ENCODE measurements around the gene MITF.
"Not testable (repeated sequence)": the region's sequence is repeated elsewhere in the genome, so short reads cannot be mapped to it uniquely, and the experiment has no call there.

MITF gene

GRCh38 chr3:69872783-69873378 lies 133.6 kb downstream of the MITF start:
- DNase-seq (ENCODE audit: low read depth, low spot score), result no peak

GRCh38 chr3:69876073-69876472 lies 136.8 kb downstream of the MITF start:
- DNase-seq (ENCODE audit: low read depth, low spot score), result no peak

GRCh38 chr3:69878254-69878653 lies 139.0 kb downstream of the MITF start:
- DNase-seq (ENCODE audit: low read depth, low spot score), result no peak

GRCh38 chr3:69879051-69879450 lies 139.8 kb downstream of the MITF start:
- DNase-seq (ENCODE audit: low read depth, low spot score), result no peak

- no peak for DNase-seq (ENCODE audit: low read depth, low spot score)
Observed at GRCh38 chr3:69880069-69880640, 140.9 kb downstream of the MITF start.

- no peak for DNase-seq (ENCODE audit: low read depth, low spot score)
Observed at GRCh38 chr3:69881051-69881450, 141.8 kb downstream of the MITF start.

- no peak for DNase-seq (ENCODE audit: low read depth, low spot score)
Observed at GRCh38 chr3:69881756-69882428, 142.6 kb downstream of the MITF start.

GRCh38 chr3:69882560-69882959 lies 143.3 kb downstream of the MITF start:
- no peak for DNase-seq (ENCODE audit: low read depth, low spot score)

GRCh38 chr3:69888040-69888942 lies 149.0 kb downstream of the MITF start:
- no peak for DNase-seq (ENCODE audit: low read depth, low spot score)

GRCh38 chr3:69888943-69889315 lies 149.7 kb downstream of the MITF start:
- no peak for DNase-seq (ENCODE audit: low read depth, low spot score)

- DNase-seq (ENCODE audit: low read depth, low spot score), result no peak
Observed at GRCh38 chr3:69890084-69890483, 150.8 kb downstream of the MITF start.

GRCh38 chr3:69890691-69891090 lies 151.4 kb downstream of the MITF start:
- no peak for DNase-seq (ENCODE audit: low read depth, low spot score)

GRCh38 chr3:69892706-69893105 lies 153.4 kb downstream of the MITF start:
- peak; percentile 4 for DNase-seq (ENCODE audit: low read depth, low spot score)

GRCh38 chr3:69893274-69893673 lies 154.0 kb downstream of the MITF start:
- peak; percentile 2 for DNase-seq (ENCODE audit: low read depth, low spot score)

GRCh38 chr3:69896095-69896494 lies 156.8 kb downstream of the MITF start:
- no peak for DNase-seq (ENCODE audit: low read depth, low spot score)

GRCh38 chr3:69900331-69900730 lies 161.1 kb downstream of the MITF start:
- no peak for DNase-seq (ENCODE audit: low read depth, low spot score)

GRCh38 chr3:69901802-69902201 lies 162.5 kb downstream of the MITF start:
- DNase-seq (ENCODE audit: low read depth, low spot score), result no peak

- no peak for DNase-seq (ENCODE audit: low read depth, low spot score)
Observed at GRCh38 chr3:69902386-69902785, 163.1 kb downstream of the MITF start.

GRCh38 chr3:69906351-69906966 lies 167.2 kb downstream of the MITF start:
- no peak for DNase-seq (ENCODE audit: low read depth, low spot score)

- no peak for DNase-seq (ENCODE audit: low read depth, low spot score)
Observed at GRCh38 chr3:69907554-69907953, 168.3 kb downstream of the MITF start.

GRCh38 chr3:69909859-69910258 lies 170.6 kb downstream of the MITF start:
- DNase-seq (ENCODE audit: low read depth, low spot score), result not testable (repeated sequence)

- DNase-seq (ENCODE audit: low read depth, low spot score), result no peak
Observed at GRCh38 chr3:69913422-69913821, 174.2 kb downstream of the MITF start.

Data from ELF-1 (cell line).